Measurements from ENCODE around the gene HOXB8.

HOXB8 gene

DNA sequence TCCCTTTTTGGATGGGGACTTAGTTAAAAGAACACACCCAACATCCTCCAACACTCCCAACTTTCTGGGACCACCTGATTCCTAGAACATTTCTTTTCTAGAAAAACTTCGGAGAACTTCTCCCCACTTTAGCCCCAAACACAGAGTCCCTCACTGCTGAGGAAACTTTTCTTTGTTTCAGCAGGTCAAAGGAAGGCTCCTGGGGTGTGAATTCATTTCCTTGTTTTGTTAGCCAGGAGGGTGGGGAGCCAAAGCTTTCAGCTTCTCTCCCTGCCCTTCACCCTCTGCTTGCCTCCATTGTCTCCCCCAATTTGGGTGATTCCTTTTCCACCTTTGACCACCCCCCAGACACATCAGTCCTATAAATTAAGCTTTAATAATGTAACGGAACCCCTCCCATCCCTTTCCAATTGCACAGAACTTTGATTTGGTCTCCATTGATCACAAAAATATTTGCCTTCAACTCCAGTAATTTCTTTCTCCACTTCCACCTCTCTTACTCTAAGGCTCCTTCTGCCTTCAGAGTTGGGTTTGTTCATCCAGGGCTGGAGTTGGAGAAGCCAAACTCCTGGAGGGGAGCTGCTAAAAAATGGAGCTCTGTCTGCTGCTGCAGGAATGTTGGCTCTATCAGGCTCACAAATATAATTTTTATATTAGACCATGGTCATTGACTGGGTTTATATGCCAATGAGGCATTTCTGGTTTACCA lies 47.3 kb downstream of the HOXB8 start:
- no peak for DNase-seq (ENCODE audit: low spot score)

DNA sequence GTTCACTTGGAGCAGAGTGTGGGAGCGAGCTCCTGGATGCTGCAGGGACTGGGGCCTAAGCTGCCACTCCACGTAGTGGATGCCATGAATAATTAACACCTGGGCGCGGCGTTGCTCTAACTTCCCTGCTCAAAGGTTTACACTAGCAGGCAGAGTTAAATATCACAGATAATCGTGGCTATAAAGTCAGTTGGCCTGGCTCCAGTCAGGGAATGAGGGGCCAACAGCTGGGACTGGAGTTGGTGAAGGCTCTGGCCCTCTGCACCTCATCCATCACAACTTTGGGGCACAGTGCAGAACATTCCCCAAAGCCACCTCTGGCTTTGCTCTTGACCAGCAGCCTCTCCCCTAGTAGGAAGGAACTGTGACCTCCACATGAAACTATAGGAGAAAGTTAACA lies 47.9 kb downstream of the HOXB8 start:
- no peak for DNase-seq (ENCODE audit: low spot score)

DNA sequence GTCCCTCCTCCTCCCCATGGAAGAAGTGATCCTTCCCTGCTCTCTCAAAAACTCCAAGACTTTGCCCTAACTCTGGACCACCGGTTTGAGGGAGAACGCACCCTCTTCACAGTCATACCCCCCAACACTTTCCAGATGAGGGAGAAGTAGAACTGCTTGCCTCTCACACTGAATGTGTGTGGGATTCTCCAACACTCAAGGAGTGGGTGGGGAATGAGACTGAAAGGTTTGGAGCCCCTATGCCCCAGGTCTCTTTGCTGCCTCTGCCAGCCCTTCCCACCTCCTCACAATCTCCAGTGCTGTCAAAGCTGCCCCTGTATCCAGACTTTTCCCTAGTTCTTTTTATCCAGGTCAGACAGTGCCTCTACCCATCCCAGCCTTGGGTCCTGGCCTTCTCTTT lies 48.4 kb downstream of the HOXB8 start:
- no peak for DNase-seq (ENCODE audit: low spot score)

DNA sequence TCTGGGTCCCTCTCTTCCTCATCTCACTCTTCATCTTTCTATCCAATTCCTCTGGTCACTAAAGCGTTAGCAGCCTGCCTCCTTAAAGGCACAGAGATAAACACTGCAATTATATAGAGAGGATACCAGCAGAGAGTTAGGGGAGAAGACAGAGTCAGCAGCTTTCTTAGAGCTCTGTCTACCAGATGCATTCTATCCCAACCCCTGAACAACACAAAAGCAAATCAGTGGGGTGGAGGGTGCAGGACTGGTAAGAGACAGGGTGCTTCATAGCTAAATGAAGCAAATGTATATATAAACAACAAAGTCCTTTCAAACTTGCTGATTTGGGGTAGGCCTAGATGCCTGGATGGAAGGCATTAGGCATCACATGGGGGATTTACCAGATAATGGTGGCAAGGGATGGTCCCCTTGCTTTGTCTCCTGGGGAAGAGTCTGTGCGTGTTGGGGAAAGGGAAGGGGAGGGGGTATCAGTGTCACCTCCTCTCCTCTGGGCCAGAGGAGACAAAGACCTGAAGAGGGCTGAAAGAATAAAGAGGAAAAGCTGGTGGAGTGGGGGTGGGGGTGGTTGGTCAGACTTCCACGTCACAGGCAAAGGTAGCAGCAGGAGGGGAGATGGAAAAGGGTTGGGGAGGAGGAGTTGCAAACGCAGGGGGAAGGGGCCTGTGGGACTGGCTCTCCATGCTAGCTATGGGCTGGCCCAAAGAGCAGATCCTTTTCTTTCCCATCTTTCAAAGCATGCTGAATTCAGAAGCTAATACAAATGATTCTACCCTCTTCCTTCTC lies 49.0 kb downstream of the HOXB8 start:
- no peak for DNase-seq (ENCODE audit: low spot score)

DNA sequence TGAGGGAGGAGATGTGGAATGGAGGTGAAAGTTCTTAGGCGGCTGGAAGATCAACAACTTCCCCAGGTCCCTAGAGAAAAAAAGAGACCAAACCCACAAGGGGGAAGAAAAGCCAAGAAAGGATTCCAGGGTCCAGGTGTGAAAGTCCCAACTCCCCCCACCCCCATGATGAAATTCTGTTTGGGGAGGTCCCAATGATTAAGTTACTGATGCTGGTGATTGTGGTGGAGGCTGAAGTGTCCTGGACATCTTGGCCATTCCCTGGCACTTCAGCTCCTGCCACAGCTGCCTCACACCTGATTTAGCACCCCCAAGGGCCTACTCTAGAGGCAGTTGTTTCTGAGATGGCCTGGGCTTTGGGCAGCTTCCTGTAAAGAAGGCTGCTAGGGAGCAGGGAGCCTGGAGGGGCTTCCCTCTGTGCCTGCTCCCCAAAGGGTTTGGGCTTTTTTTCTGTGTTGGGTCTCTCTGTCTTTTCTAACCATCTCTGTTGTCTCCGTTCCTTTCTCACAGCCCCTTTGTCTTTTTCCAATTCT lies 50.0 kb downstream of the HOXB8 start:
- no peak for DNase-seq (ENCODE audit: low spot score)

DNA sequence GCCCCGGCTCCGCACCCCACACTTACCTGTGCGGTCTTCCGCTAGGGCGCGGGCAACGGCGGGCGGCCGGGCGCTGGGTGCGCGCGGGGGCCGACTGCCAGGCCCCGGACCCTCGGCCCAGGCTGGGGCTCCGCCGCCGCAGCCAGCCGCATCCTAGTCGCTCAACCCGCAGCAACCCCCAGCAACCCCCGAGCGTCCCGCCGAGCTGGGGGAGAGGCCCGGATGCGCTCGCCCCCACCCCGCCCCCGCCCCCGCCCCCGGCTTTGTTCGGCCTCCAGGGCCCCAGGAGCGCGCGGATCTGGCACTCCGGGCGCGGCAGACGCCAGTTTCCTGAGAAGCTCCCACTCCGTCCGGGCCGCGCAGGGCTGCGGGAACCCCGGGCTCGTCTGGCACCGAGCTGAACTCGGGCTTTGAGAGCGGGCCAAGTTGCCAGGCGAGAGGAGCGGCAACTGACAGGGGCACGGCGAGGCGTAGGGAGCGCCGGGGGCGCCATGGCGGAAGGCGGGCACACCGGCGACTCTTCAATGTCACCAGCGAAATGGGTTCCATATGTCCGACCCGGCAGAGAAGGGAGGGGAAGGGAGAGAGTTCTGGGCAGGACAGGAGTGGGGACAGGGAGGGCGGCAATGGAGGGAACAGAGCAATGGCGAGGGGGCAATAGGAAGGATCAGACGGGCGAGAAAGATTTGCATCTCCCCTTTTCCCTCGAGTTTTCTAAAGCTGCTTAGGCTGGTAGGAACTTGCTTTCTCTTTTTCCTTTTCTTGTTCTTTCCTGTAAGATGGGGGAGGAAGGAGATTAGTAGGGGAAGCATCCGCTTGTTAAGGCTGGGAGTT lies 50.7 kb downstream of the HOXB8 start:
- DNase-seq (ENCODE audit: low spot score), result no peak

DNA sequence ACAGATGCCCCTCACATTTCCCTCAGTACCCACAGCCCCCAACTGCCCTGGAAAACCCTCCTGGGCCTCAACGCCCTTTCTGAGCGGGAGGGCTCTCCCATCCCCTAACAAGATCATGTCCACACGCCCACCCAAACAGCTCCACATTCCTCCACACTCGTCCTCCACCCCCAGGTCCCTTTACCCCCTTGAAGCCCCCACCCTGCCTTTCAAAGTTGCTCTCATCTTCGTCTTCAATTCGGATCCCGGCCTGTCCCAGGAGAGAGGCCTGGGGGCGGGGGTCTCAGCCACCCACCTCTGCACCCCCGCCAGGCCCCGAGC lies 51.3 kb downstream of the HOXB8 start:
- DNase-seq (ENCODE audit: low spot score), result no peak

DNA sequence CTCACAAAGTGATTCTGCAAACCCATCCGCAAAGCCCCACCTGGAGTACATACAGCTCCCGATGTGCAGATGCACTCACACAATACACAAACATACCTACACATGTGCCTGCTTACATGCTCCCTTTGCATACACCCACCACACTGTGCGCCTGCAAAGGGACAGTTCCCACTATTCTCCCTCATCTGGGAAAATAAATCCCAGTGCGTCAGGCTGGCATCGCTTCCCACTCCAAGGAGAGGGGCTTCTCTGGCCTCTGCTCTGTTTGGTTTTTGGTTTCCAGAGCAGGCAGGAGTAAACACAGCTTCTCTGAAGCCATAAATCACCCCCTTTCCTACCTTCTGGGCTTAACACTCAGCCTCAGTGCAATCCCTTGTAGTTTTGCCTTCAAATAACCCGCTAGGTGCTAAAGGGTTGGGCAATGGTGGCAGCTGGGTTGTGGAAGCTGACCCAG lies 51.7 kb downstream of the HOXB8 start:
- no peak for DNase-seq (ENCODE audit: low spot score)

DNA sequence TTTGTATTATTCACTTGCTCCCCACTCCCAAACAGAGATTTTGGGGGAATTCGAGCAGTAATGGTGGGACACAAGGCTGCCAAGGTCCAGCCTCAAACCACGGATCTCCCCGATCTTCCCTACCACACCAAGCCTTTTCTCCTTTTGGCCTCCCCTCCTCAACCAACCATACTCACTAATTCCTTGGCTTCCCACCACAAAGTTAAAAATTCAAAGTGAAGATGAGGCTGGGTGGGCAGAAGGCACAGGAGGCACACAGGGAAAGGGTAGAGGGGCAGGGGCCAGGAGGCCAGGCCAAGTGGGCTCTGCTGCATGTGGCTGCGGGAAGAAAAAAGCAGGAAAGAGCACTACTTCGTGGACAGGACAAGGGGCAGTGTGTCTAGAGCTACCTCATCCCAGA lies 52.2 kb downstream of the HOXB8 start:
- DNase-seq (ENCODE audit: low spot score), result no peak
